Left hindlimb (tissue), 1 donor: Measurements from ENCODE around the gene NINJ1.

ENCODE experiments used
- DNase-seq: peaks from one replicate; pipeline ENCODE4 v3.0.0-alpha.2; 2018

NINJ1 gene

DNA sequence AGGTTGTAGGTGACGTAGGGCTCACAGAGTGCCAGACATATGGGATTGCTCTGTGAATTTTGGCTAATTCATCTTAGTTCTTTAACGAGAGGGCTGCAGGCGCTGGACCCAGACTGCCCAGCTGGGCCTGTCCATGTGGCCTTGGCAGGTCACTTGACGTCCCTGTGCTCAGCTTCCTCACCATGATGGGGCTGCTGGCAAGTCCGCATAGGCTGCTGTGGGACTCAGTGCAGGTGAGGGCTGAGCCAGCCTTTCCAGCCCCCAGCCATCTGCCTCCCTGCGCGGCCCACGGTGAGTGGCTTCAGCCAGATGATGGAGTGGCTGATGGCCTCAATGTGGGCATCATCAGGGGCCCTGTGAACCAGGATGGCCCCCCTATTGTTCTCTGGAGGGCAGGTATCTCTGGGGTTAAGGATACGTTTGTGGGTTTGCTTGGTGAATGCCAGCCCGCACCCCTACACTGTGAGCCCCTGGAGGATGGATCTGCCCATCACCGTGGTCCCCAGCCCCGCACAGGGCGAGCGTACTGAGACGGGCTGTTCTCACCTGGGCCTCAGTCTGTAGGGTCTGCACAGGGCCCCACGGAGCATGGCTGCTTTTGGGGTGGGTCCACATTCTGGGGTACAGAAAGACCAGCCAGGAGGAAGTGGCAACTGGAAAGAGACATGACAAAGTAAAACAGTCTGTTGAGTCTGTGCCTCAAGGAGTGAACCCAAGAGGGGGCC is 34.3 kb downstream of the NINJ1 start:
- peak; percentile 33 for DNase-seq

GRCh38 chr9:93098236-93098946 is 35.7 kb downstream of the NINJ1 start:
- peak; percentile 86 for DNase-seq

- DNase-seq = peak; percentile 37
Measured at GRCh38 chr9:93097511-93098201, 36.4 kb downstream of the NINJ1 start.

- DNase-seq = peak; percentile 40
Measured at GRCh38 chr9:93096811-93097382, 37.2 kb downstream of the NINJ1 start.

DNA sequence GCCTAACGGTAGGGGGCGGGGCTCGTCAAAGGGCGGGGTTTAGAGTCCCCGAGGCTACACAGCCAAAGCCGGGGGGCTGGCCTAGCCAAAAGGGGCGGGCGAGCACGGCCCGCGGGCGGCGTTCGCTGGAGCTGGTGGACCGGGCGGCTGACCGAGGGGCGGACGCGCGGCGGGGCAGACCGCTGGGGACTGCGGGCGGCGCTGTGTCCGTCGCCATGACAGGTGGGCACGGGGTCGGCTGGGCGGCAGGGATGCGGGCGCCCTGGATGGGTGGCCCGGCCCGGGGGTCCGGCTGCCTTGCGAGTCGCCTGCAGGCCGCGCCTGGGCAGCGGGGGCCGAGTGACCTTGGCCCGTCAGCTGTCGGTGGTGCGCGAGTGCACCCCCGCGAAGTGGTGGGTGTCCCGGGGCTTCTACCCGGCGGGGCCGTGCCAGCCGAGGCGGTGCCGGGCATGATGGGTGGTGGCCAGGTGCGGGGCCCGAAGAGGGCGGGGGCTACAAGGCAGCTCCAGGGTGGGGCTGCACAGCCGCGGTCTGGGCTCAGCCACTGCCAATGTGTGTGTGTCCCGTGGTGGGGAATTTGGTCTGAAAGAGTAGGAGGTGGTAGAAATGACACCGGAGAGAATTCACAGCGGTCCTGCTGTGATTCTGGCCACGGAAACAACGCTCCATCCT is 37.8 kb downstream of the NINJ1 start, which contains the start of gene CARD19:
Gene CARD19 (plus strand): TSS at position 87 of the 672 bp plus-strand sequence. CDS start 129 bp downstream, at position 216.
- peak; percentile 78 for DNase-seq

GRCh38 chr9:93095205-93096130 is 38.6 kb downstream of the NINJ1 start:
- peak; percentile 100 for DNase-seq

- peak; percentile 80 for DNase-seq
Measured at GRCh38 chr9:93094658-93095204, 39.3 kb downstream of the NINJ1 start.

DNA sequence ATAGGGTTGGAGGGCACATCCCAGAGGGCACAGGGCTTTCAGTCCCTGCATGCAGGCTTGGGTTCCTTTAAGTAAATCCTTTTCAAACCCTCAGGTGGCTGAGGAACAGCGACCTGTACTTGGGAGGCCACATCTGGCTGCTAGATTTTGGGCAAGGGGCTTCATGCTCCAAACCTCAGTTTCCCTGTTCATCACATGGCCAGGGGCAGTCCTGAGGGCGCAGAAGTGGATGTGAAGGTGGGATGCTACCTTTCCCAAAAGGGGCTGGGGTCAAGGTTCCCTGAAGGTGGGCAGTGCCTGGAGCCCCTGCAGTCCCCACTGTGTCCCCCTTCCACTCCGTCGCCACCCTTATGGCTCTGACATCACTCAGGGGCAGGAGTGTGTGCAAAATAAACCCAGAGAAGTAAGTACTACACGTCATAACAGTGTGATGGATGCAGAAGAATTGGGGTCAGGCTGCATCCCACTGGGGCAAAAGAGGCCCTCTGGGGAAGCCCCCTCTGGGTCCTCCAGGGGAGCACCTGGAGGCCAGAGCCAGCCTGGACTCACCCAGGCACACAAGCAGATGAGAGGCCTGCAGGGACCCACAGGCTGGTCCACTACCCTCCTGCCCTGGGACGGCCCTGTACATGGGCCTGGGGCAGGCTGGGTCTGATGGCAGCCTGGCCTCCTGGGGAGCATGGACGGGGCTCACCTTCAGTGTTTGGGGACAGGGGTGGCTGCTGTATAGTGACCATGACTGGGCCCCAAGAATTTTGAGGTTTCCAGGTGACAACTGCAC is 40.0 kb downstream of the NINJ1 start:
- DNase-seq = peak; percentile 42

DNA sequence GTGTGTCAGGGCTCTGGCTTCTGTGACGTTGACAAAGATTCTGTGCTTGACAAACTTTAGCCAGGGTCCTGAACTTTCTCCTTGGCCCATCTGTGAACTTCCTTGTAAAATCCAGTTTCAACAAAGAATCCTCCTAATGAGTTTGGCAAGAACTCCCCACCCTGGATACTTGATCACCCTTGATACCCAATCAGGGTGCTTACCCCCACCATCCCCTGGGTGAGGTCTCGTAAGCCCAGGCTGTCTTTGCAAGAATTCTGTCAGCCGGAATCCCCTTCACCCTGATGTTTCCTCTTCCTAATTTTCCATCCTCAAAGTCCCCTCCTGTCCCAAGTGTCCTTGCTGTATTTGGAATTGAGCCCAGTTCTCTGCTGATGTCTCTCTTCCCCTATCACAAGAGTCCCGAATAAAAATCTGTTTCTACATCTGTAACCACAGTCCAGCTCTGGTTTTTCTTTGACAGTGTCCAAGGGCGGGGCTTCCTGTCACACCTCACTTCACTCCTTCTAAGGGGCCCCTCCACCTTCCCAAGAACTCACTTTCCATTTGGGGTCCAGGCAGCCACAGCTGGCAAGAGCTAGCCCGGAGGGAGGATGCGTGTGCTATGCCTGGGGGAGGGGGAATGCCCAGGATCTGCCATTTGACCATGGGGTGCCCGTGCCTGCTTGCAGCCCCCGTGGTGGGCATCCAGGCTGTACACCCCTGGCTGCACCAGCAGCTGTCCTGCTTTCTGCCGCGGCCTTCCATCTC is 40.7 kb downstream of the NINJ1 start:
- peak; percentile 39 for DNase-seq

- DNase-seq = no peak
Measured at GRCh38 chr9:93092251-93092991, 41.6 kb downstream of the NINJ1 start.

DNA sequence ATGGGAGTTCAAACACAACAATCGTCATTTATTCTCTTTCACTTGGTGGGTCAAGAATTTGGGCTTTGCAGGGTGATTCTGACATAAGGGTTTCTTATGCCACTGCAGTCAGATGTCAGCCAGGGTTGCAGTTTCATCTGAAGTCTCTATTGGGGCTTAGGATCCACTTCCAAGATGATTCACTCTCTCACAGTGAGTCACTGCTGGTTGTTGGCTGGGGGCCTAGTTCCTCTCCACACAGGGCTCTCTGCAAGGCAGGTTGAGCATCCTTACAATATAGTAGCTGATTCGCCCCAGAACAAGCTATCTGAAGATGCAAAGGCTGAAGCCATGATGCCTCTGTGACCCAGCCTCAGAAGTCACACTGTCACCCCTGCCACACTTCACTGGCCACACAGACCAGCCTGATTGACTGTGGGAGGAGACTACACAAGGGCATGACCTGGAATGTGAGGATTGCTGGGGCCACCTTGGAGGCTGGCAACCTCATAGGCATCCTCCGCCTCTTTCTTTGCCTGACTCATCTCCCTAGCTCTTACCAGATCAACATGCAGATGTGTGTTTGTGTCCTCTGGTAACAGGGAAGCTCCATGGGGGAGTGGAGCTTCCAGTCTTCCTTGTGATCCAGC is 42.5 kb downstream of the NINJ1 start:
- DNase-seq = peak; percentile 35

GRCh38 chr9:93091056-93091452 is 43.0 kb downstream of the NINJ1 start:
- DNase-seq = no peak

DNA sequence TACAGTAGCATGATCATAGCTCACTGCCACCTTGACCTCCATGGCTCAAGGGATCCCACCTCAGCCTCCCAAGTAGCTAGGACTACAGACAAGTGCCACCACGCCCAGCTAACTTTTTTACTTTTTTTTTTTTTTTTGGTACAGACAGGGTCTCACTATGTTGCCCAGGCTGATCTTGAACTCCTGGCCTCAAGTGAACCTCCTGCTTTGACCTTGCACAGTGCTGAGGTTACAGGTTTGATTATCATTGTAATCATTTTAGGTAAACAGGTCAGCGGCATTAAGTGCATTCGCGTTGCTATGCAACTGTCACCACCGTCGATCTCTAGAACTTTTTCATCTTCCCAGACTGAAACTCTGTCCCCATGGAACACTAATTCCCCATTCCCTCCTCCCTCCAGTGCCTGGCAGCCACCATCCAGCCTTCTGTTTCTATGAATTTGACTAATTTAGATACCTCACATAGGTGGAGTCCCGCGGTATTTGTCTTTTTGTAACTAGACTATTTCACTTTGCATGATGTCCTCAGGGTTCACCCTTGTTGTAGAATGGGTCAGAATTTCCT is 43.9 kb downstream of the NINJ1 start:
- DNase-seq = no peak

DNA sequence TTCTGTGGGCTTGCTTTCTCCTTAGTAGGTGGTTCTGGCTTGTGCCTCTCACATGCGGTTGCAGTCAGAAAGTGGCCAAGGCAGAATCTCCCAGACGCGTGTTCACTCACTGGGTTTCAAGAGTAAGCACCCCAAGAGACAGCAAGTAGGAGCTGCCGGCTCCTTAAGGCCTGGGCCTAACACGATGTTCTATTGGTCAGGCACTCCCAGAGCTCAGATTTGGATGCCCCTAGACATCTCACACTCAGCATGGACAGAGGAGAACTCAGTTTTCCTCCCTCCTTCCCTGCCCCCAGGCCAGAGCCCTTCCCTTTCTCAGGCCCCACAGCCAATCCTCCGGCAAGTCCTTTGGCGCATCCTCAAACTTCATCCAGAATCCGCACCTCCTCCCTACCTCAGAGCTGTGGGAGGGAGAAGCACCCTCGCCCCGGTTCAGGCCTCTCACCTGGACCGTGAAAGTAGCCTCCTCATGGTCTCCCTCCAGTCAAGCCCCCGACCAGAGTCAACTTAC is 44.5 kb downstream of the NINJ1 start:
- peak; percentile 26 for DNase-seq

GRCh38 chr9:93089024-93089423 is 45.0 kb downstream of the NINJ1 start:
- DNase-seq = no peak

- DNase-seq = no peak
Measured at GRCh38 chr9:93088656-93089015, 45.4 kb downstream of the NINJ1 start.

DNA sequence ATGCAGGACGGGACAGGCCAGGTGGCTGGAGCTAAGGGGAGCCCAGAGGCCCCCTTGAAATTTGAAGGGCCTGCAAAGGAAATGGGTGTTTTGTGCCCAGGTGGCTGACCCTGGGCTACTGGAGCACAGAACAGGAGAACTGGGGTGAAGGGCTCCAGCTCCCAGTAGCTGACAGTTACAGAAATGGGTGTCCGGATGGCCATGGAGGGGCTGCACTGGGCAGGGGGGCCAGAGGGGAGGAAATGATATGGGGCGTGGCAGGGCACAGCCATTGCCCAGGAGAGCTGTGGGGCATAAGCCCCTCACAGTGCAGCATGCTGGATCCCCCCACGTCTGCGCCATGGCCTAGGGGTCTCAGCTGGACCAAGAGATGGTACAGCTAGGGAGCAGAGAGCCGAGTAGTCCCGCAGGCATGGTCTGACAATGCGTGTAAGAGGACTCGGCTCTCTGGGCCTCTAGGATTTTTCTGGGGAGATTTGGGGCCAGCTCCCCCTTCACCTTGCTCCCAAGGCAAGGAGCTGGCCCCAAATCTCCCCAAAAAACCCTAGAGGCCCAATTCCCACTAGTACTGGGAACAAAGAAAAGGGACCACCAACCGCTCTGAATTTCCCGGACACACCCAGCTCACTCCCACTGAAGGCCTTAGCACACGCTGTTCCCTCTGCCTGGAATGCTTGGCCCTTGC is 45.9 kb downstream of the NINJ1 start:
- peak; percentile 13 for DNase-seq
